Subcutaneous adipose tissue (tissue), 4 donors: ENCODE data around the gene DUSP22. TPM values are rescaled to one million over a fixed set of nuclear protein-coding genes. Genes with fewer than 3 reads are reported as not detected.

Experiments used
- CTCF ChIP-seq: fragments of 450-650 bp; IDR thresholded peaks from one replicate; pipeline ENCODE4 v1.5.1; 2016; ENCODE audit warnings: low read depth, mild to moderate bottlenecking, control low read depth, antibody characterized with exemption, moderate library complexity
- total RNA-seq, 4 donors: library from RNA; depleted of rRNA; stranded (reverse); fragments of >200 nt; gene quantifications; one replicate each; pipeline ENCODE4 v1.1.0, GENCODE V29; 2016

Gene DUSP22
- total RNA-seq, 4 donors from 2014 or later = 54.0 to 88.9 (median 64.9) TPM

GRCh38 chr6:316753-317038, 24.4 kb downstream of the DUSP22 start:
- TF ChIP-seq CTCF = no peak

GRCh38 chr6:317060-317447, 24.8 kb downstream of the DUSP22 start:
- no peak for TF ChIP-seq CTCF

- no peak for TF ChIP-seq CTCF
Measured at GRCh38 chr6:317448-318144, 25.3 kb downstream of the DUSP22 start.

- TF ChIP-seq CTCF = no peak
Measured at GRCh38 chr6:318243-318890, 26.1 kb downstream of the DUSP22 start.

- TF ChIP-seq CTCF = no peak
Measured at GRCh38 chr6:319177-320131, 27.2 kb downstream of the DUSP22 start.

GRCh38 chr6:320351-321157, 28.3 kb downstream of the DUSP22 start:
- TF ChIP-seq CTCF = no peak
